ENCODE measurements around the gene PILRA. TPM values are rescaled to one million over a fixed set of nuclear protein-coding genes. Genes with fewer than 3 reads are reported as not detected.

Gene PILRA
- total RNA-seq, 1 experiment from 2014 or later = 3.2 TPM

DNA sequence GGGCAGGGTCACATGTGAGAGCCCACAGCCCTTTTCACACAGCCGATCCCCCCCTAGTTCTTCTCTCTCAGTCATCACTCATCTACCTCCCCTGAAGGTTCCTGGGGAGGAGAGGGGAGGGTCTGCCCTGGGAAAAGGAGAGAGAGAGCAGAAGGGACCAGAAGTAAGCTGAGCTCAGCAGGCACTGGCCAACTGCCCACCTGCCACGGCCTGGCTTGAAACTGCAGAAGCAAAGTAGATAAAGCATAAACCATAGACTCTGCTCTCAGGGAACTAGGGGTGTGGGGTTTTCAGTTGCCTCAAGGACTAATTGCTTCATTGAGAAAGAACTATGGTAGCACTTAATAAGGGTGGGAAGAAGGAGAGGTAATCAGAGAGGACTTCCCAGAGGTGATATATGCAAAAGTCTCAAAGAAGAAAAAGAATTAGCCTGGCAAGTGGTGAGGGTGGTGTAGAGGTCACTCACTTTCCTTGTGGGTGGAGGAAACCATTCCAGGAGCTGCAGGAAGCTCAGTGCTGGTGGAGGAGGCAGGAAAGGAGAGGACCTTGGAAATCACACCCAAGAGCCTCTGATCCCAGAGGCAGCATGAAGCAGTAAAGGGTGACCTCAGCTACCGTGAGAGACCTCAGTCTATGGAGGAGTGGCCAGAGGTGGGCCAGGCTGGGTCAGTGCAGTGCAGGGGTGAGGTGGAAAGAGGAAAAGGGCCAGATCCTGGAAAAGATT is 17.2 kb downstream of the PILRA start:
- H3K27ac ChIP-seq (ENCODE audit: insufficient read length, low read depth, low read length) = no peak overlapping the region
- TF ChIP-seq, protein P1, sequence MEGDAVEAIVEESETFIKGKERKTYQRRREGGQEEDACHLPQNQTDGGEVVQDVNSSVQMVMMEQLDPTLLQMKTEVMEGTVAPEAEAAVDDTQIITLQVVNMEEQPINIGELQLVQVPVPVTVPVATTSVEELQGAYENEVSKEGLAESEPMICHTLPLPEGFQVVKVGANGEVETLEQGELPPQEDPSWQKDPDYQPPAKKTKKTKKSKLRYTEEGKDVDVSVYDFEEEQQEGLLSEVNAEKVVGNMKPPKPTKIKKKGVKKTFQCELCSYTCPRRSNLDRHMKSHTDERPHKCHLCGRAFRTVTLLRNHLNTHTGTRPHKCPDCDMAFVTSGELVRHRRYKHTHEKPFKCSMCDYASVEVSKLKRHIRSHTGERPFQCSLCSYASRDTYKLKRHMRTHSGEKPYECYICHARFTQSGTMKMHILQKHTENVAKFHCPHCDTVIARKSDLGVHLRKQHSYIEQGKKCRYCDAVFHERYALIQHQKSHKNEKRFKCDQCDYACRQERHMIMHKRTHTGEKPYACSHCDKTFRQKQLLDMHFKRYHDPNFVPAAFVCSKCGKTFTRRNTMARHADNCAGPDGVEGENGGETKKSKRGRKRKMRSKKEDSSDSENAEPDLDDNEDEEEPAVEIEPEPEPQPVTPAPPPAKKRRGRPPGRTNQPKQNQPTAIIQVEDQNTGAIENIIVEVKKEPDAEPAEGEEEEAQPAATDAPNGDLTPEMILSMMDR (conservative IDR thresholded peaks at IDR 0.05) = no peak
- no peaks in the 10 kb centered on the region for H3K4me1 ChIP-seq (ENCODE audit: insufficient read depth, low read length)
- no peak overlapping the region for H2BK5ac ChIP-seq (ENCODE audit: insufficient read length, low read length)
- no peak overlapping the region for H4K91ac ChIP-seq (ENCODE audit: insufficient read length, low read depth, low read length)
- no peak overlapping the region for H3K4ac ChIP-seq (ENCODE audit: low read depth, low read length)
- no peak overlapping the region for H3K18ac ChIP-seq (ENCODE audit: insufficient read length, low read depth, low read length)
- H4K8ac ChIP-seq (replicated peaks; ENCODE audit: insufficient read length, low read depth, low read length) = no peak overlapping the region
- no peak overlapping the region for H2BK120ac ChIP-seq (ENCODE audit: low read depth, low read length, poor library complexity, severe bottlenecking)
- no peaks in the 10 kb centered on the region for H4K20me1 ChIP-seq (ENCODE audit: control insufficient read depth, insufficient read depth, insufficient read length)
- no peak overlapping the region for H4K5ac ChIP-seq (ENCODE audit: insufficient read length, low read depth, low read length)
- no peak overlapping the region for H3T11ph ChIP-seq (ENCODE audit: low read length)
- DNase-seq = no peak
- no peaks in the 10 kb centered on the region for H3K9me3 Mint-ChIP-seq
- no peak overlapping the region for H3K23ac ChIP-seq (ENCODE audit: insufficient read length, low read depth, low read length)
- no peaks in the 10 kb centered on the region for H3K36me3 Mint-ChIP-seq (ENCODE audit: insufficient read depth in 1 of 3, low read depth in 3 of 3)
- H2BK20ac ChIP-seq (ENCODE audit: low read depth, low read length, poor library complexity, severe bottlenecking) = no peak overlapping the region
- H3K14ac ChIP-seq (ENCODE audit: insufficient read depth, low read length) = no peak overlapping the region
- no peak overlapping the region for H2BK12ac ChIP-seq (ENCODE audit: insufficient read length, low read depth, low read length)
- H3K79me1 ChIP-seq (ENCODE audit: insufficient read depth, low read depth, low read length, poor library complexity, severe bottlenecking) = no peaks in the 10 kb centered on the region
- no peak overlapping the region for H3K9ac ChIP-seq (ENCODE audit: extremely low read depth, insufficient read length, low read length)
- WGBS (ENCODE audit: extremely low coverage, insufficient read length, low lambda C conversion rate) = no CpG with 5 or more reads among the region's 3 CpGs
- no peak overlapping the region for H2BK15ac ChIP-seq (ENCODE audit: low read depth, low read length)
- H3K4me2 ChIP-seq (ENCODE audit: insufficient read depth, insufficient read length, low read length) = no peak overlapping the region
- peaks cover 24% of the 10 kb centered on the region for H3K27me3 Mint-ChIP-seq (ENCODE audit: low read depth)
- H3K23me2 ChIP-seq (ENCODE audit: insufficient read length, low read depth, low read length, poor library complexity, severe bottlenecking) = no peaks in the 10 kb centered on the region
- no peak overlapping the region for H2AK5ac ChIP-seq (ENCODE audit: insufficient read length, low read length)
- H3K56ac ChIP-seq (ENCODE audit: insufficient read length, low read depth, low read length) = no peak overlapping the region
- H3K79me2 ChIP-seq (ENCODE audit: insufficient read depth, low read length) = no peaks in the 10 kb centered on the region
- H3K4me1 Mint-ChIP-seq = peaks cover 9 to 22% of the 10 kb centered on the region in 2 experiments
- H2AFZ ChIP-seq (ENCODE audit: low read length) = no peak overlapping the region
- no peaks in the 10 kb centered on the region for H3K9me3 ChIP-seq (ENCODE audit: control insufficient read depth, low read depth, low read length)
- H3K27me3 ChIP-seq (ENCODE audit: insufficient read depth, low read length) = no peaks in the 10 kb centered on the region
- peak overlapping the region in 1 of 3 experiments; percentile 68; a peak in 1 of 7 replicates for H3K27ac Mint-ChIP-seq
- no peak overlapping the region; a peak in 1 of 5 replicates for H3K4me3 Mint-ChIP-seq

Data from H9 (cell line).